PC-9 (cell line): ENCODE results near the gene CCL4. TPM values are rescaled to one million over a fixed set of nuclear protein-coding genes. Genes with fewer than 3 reads are reported as not detected.

ENCODE experiments used
- BruUV-seq: library from RNA; stranded (reverse); fragments of 400-500 nt; replicated peaks from 2 replicates; lab custom pipeline; 2021; lab: Mats Ljungman, UMichigan
- CTCF ChIA-PET: fragments of 300-600 bp; sonication (Branson Sonifier 250); formaldehyde crosslinking; loops from one replicate; lab custom pipeline; 2022; ENCODE audit warnings: antibody characterized with exemption; lab: Charles Lee
- POLR2A ChIA-PET: fragments of 300-600 bp; sonication (Branson Sonifier 250); formaldehyde crosslinking; loops from one replicate; lab custom pipeline; 2022; ENCODE audit warnings: antibody characterized with exemption; ENCODE audit not compliant: unreplicated experiment; lab: Charles Lee
- DNase-seq, 2 experiments: peaks; one replicate each; pipeline versions ENCODE4 v3.0.0 to v3.0.0-alpha.2; 2015 to 2022; ENCODE audit warnings: mixed read lengths in 1 of 2
- H2AFZ ChIP-seq: fragments of 200-600 bp; sonication (generic); 2 replicates; pipeline ENCODE4 v1.8.1; 2017; ENCODE audit warnings: antibody characterized with exemption
- H3F3A ChIP-seq: fragments of 200-600 bp; sonication (generic); 2 replicates; pipeline ENCODE4 v1.8.1; 2017; ENCODE audit warnings: antibody characterized with exemption, mild to moderate bottlenecking, low read depth; ENCODE audit not compliant: insufficient read depth
- H3K27ac ChIP-seq: fragments of 200-600 bp; sonication (generic); 2 replicates; pipeline ENCODE4 v1.6.1; 2016; ENCODE audit warnings: mixed run types
- H3K27me3 ChIP-seq: fragments of 200-600 bp; sonication (generic); 2 replicates; pipeline ENCODE4 v1.6.1; 2016; ENCODE audit warnings: low read depth, mixed run types; ENCODE audit not compliant: insufficient read depth
- H3K36me3 ChIP-seq: fragments of 200-600 bp; sonication (generic); 2 replicates; pipeline ENCODE4 v1.6.1; 2016; ENCODE audit warnings: low read depth, mixed run types
- H3K4me1 ChIP-seq: fragments of 200-600 bp; sonication (generic); replicated peaks from 2 replicates; pipeline ENCODE4 v1.6.1; 2016; ENCODE audit warnings: mixed run types; ENCODE audit not compliant: insufficient read depth
- H3K4me2 ChIP-seq: fragments of 200-600 bp; sonication (generic); 2 replicates; pipeline ENCODE4 v1.6.1; 2017; ENCODE audit warnings: mixed run types
- H3K4me3 ChIP-seq: fragments of 200-600 bp; sonication (generic); 2 replicates; pipeline ENCODE4 v1.6.1; 2016; ENCODE audit warnings: mixed run types
- H3K79me2 ChIP-seq: fragments of 200-600 bp; sonication (generic); 2 replicates; pipeline ENCODE4 v1.6.1; 2017; ENCODE audit warnings: low read depth, mixed run types
- H3K9me2 ChIP-seq: fragments of 200-600 bp; sonication (generic); 2 replicates; pipeline ENCODE4 v1.8.1; 2017; ENCODE audit warnings: mild to moderate bottlenecking; ENCODE audit not compliant: insufficient read depth
- H3K9me3 ChIP-seq: fragments of 200-600 bp; sonication (generic); 2 replicates; pipeline ENCODE4 v1.8.1; 2016; ENCODE audit warnings: low read depth; ENCODE audit not compliant: insufficient read depth
- H4K20me1 ChIP-seq: fragments of 200-600 bp; sonication (generic); 2 replicates; pipeline ENCODE4 v1.8.1; 2017; ENCODE audit not compliant: insufficient read depth
- CTCF ChIP-seq: fragments of 200-600 bp; sonication (generic); conservative IDR thresholded peaks from 2 replicates; pipeline ENCODE4 v1.6.1; 2017; ENCODE audit warnings: mixed run types, antibody characterized with exemption, mild to moderate bottlenecking, moderate library complexity
- EZH2 ChIP-seq: fragments of 200-600 bp; sonication (generic); IDR thresholded peaks from 2 replicates; pipeline ENCODE4 v1.8.0; 2017; ENCODE audit warnings: antibody characterized with exemption, low read depth
- intact Hi-C: fragments of 100-400 bp; cut with micrococcal nuclease; formaldehyde crosslinking; loops from one replicate; pipeline ENCODE4 v1.10.0; 2022; ENCODE audit not compliant: unreplicated experiment
- total RNA-seq: library from RNA; stranded (reverse); gene quantifications from 2 replicates; pipeline ENCODE4 v1.2.3, GENCODE V29; 2021

CCL4 gene
- total RNA-seq, 1 experiment from 2014 or later = not detected

- Histone ChIP-seq H2AFZ (no peak overlapping the region), H3F3A (no peaks in the 10 kb centered on the region), H3K4me1 (no peaks in the 10 kb centered on the region), H3K27ac (no peak overlapping the region), H3K36me3 (no peaks in the 10 kb centered on the region), H3K27me3 (peaks cover 48% of the 10 kb centered on the region), H3K9me3 (no peaks in the 10 kb centered on the region), H3K4me2 (no peak overlapping the region), H4K20me1 (no peaks in the 10 kb centered on the region), H3K9me2 (no peaks in the 10 kb centered on the region), H3K79me2 (no peaks in the 10 kb centered on the region), H3K4me3 (no peak overlapping the region)
- CTCF ChIA-PET = no interaction called here
- TF ChIP-seq CTCF = no peak
- TF ChIP-seq EZH2 = no peak
- intact Hi-C loops = no loop called here
- no peak for DNase-seq
- no TSS peak for BruUV-seq
- POLR2A ChIA-PET = interaction anchor here (0.7 kb wide), 1 partner anchor 1364 kb away, joined by 3 read pairs; no protein-coding TSS in a partner anchor
These were observed 14.8 kb upstream of the CCL4 start for GRCh38 chr17:36088670-36089338.

- Histone ChIP-seq H3K4me3 (no peak overlapping the region), H3K9me3 (no peaks in the 10 kb centered on the region), H3K4me2 (no peak overlapping the region), H2AFZ (no peak overlapping the region), H3K27me3 (peaks cover 45% of the 10 kb centered on the region), H3K27ac (no peak overlapping the region), H3K79me2 (no peaks in the 10 kb centered on the region), H3K4me1 (no peaks in the 10 kb centered on the region), H4K20me1 (no peaks in the 10 kb centered on the region), H3F3A (no peaks in the 10 kb centered on the region), H3K9me2 (no peaks in the 10 kb centered on the region), H3K36me3 (no peaks in the 10 kb centered on the region)
- BruUV-seq = no TSS peak
- no peak for TF ChIP-seq EZH2
- TF ChIP-seq CTCF = no peak
- intact Hi-C loops = no loop called here
- no peak for DNase-seq
- POLR2A ChIA-PET = interaction anchor here (0.7 kb wide), 1 partner anchor 1364 kb away, joined by 3 read pairs; no protein-coding TSS in a partner anchor
- CTCF ChIA-PET = no interaction called here
These were observed 14.2 kb upstream of the CCL4 start for GRCh38 chr17:36089339-36089865.

- no peaks in the 10 kb centered on the region for H3F3A ChIP-seq
- ChIA-PET CTCF (no interaction called here), POLR2A (interaction anchor here (0.7 kb wide), 1 partner anchor 1365 kb away, joined by 3 read pairs; no protein-coding TSS in a partner anchor)
- no peaks in the 10 kb centered on the region for H3K9me2 ChIP-seq
- H3K27me3 ChIP-seq = peaks cover 52% of the 10 kb centered on the region
- H3K4me1 ChIP-seq = no peaks in the 10 kb centered on the region
- no peaks in the 10 kb centered on the region for H3K79me2 ChIP-seq
- H2AFZ ChIP-seq = no peak within 1 kb of the TSS
- no peak within 1 kb of the TSS for H3K4me3 ChIP-seq
- TF ChIP-seq EZH2 = no peak
- TF ChIP-seq CTCF = no peak
- no peaks in the 10 kb centered on the region for H3K9me3 ChIP-seq
- no peaks in the 10 kb centered on the region for H4K20me1 ChIP-seq
- intact Hi-C loops = no loop called here
- BruUV-seq = no TSS peak
- no peaks in the 10 kb centered on the region for H3K36me3 ChIP-seq
- no peak within 1 kb of the TSS for H3K27ac ChIP-seq
- DNase-seq = no peak
- H3K4me2 ChIP-seq = no peak within 1 kb of the TSS
These were observed 13.5 kb upstream of the CCL4 start, which contains the start of gene CCL3 for GRCh38 chr17:36089888-36090836. Gene CCL3, minus strand, starts transcription at chr17:36090143. Its CDS starts 85 bp downstream, at chr17:36090058.
